OCI-LY7 (cell line): ENCODE results near the gene MYO18A. TPM values are rescaled to one million over a fixed set of nuclear protein-coding genes. Genes with fewer than 3 reads are reported as not detected.

ENCODE experiments used
- BruUV-seq: library from RNA; stranded (reverse); fragments of 400-500 nt; replicated peaks from 2 replicates; lab custom pipeline; 2021; lab: Mats Ljungman, UMichigan
- CTCF ChIA-PET: fragments of 300-600 bp; sonication (Branson Sonifier 250); formaldehyde crosslinking; loops from one replicate; lab custom pipeline; 2022; ENCODE audit warnings: antibody characterized with exemption; ENCODE audit not compliant: unreplicated experiment; lab: Charles Lee
- POLR2A ChIA-PET: fragments of 300-600 bp; sonication (Branson Sonifier 250); formaldehyde crosslinking; loops from one replicate; lab custom pipeline; 2022; ENCODE audit warnings: antibody characterized with exemption; lab: Charles Lee
- DNase-seq: peaks from one replicate; pipeline ENCODE4 v3.0.0-alpha.2; 2015; ENCODE audit warnings: low spot score
- H2AFZ ChIP-seq: fragments of 200-600 bp; sonication (generic), shearing (Covaris generic); 2 replicates; pipeline ENCODE4 v1.6.1; 2014; ENCODE audit warnings: mild to moderate bottlenecking, antibody characterized with exemption, low read length, moderate library complexity
- H3K27ac ChIP-seq: fragments of 200-600 bp; sonication (generic); 2 replicates; pipeline ENCODE4 v1.5.1; 2014; ENCODE audit warnings: mixed run types, low read depth, mild to moderate bottlenecking, moderate library complexity, low read length, inconsistent platforms; ENCODE audit not compliant: poor library complexity, severe bottlenecking
- H3K36me3 ChIP-seq: fragments of 200-600 bp; sonication (generic); 2 replicates; pipeline ENCODE4 v1.6.1; 2014; ENCODE audit warnings: mild to moderate bottlenecking, antibody characterized with exemption, low read length, moderate library complexity, mixed read lengths; ENCODE audit not compliant: insufficient read depth
- H3K4me1 ChIP-seq: fragments of 200-600 bp; sonication (generic); 2 replicates; pipeline ENCODE4 v1.5.1; 2014; ENCODE audit warnings: mild to moderate bottlenecking, low read length; ENCODE audit not compliant: insufficient read depth, poor library complexity, severe bottlenecking
- H3K4me2 ChIP-seq: fragments of 200-600 bp; sonication (generic); 2 replicates; pipeline ENCODE4 v1.6.1; 2014; ENCODE audit warnings: mild to moderate bottlenecking, low read length
- H3K4me3 ChIP-seq: fragments of 200-600 bp; sonication (generic); 2 replicates; pipeline ENCODE4 v1.5.1; 2014; ENCODE audit warnings: mild to moderate bottlenecking, low read depth, low read length; ENCODE audit not compliant: poor library complexity, severe bottlenecking
- H3K79me2 ChIP-seq: fragments of 200-600 bp; sonication (generic); 2 replicates; pipeline ENCODE4 v1.6.1; 2016; ENCODE audit warnings: low read depth, mild to moderate bottlenecking, low read length, moderate library complexity, mixed read lengths; ENCODE audit not compliant: insufficient read depth
- H3K9me2 ChIP-seq: fragments of 200-600 bp; sonication (generic); 2 replicates; pipeline ENCODE4 v1.6.1; 2016; ENCODE audit warnings: mild to moderate bottlenecking, low read length, mixed read lengths; ENCODE audit not compliant: insufficient read depth
- H3K9me3 ChIP-seq: fragments of 200-600 bp; sonication (generic); 2 replicates; pipeline ENCODE4 v1.6.1; 2014; ENCODE audit warnings: mild to moderate bottlenecking, mixed run types, low read length, mixed read lengths
- H4K20me1 ChIP-seq: fragments of 200-600 bp; sonication (generic); 2 replicates; pipeline ENCODE4 v1.6.1; 2014; ENCODE audit warnings: mild to moderate bottlenecking, antibody characterized with exemption, low read length, moderate library complexity, mixed read lengths; ENCODE audit not compliant: insufficient read depth
- CTCF ChIP-seq: fragments of 200-600 bp; sonication (generic); conservative IDR thresholded peaks from 2 replicates; pipeline ENCODE4 v1.5.1; 2014; ENCODE audit warnings: mild to moderate bottlenecking, antibody characterized with exemption, low read length, moderate library complexity, mixed read lengths
- EZH2phosphoT487 ChIP-seq: fragments of 200-600 bp; sonication (generic); IDR thresholded peaks from 2 replicates; pipeline ENCODE4 v1.6.1; 2018; ENCODE audit warnings: low read depth, borderline replicate concordance, mild to moderate bottlenecking, mixed run types, antibody characterized with exemption, low read length, moderate library complexity, mixed read lengths
- intact Hi-C: fragments of 100-400 bp; cut with micrococcal nuclease; formaldehyde crosslinking; loops from one replicate; pipeline ENCODE4 v1.10.0; 2022; ENCODE audit not compliant: unreplicated experiment
- total RNA-seq, 2 experiments: library from RNA; depleted of rRNA in 1 of 2; stranded (reverse); fragments of >200 nt in 1 of 2; shearing (Covaris generic) in 1 of 2; gene quantifications; 2 replicates each; pipeline ENCODE4 v1.2.3, GENCODE V29; 2014 to 2022

The MYO18A gene
- total RNA-seq, 2 experiments from 2014 or later = 124 to 128 TPM

- BruUV-seq = no TSS peak
- H3K27ac ChIP-seq = no peak overlapping the region
- no peaks in the 10 kb centered on the region for H3K9me3 ChIP-seq
- H3K4me2 ChIP-seq = no peak overlapping the region
- TF ChIP-seq EZH2phosphoT487 (no peak), CTCF (no peak)
- H3K36me3 ChIP-seq = no peaks in the 10 kb centered on the region
- no peak overlapping the region for H3K4me3 ChIP-seq
- no peak overlapping the region for H2AFZ ChIP-seq
- peaks cover 22% of the 10 kb centered on the region for H3K4me1 ChIP-seq
- no peaks in the 10 kb centered on the region for H4K20me1 ChIP-seq
- no peaks in the 10 kb centered on the region for H3K9me2 ChIP-seq
- CTCF ChIA-PET = no interaction called here
- intact Hi-C loops = no loop called here
- POLR2A ChIA-PET = interaction anchor here (0.6 to 0.7 kb wide), 2 partner anchors 28 to 308 kb away, joined by 3 to 5 read pairs; no protein-coding TSS in a partner anchor
- no peak for DNase-seq
- no peaks in the 10 kb centered on the region for H3K79me2 ChIP-seq
Measured at GRCh38 chr17:29045734-29046472, 134.3 kb downstream of the MYO18A start.

GRCh38 chr17:29045026-29045425 lies 135.2 kb downstream of the MYO18A start:
- ChIA-PET POLR2A (interaction anchor here (0.7 kb wide), 1 partner anchor 27 kb away, joined by 3 read pairs; no protein-coding TSS in a partner anchor), CTCF (no interaction called here)
- Histone ChIP-seq H4K20me1 (no peaks in the 10 kb centered on the region), H3K79me2 (no peaks in the 10 kb centered on the region), H3K4me3 (no peak overlapping the region), H3K4me2 (no peak overlapping the region), H3K9me2 (no peaks in the 10 kb centered on the region), H3K9me3 (no peaks in the 10 kb centered on the region), H3K4me1 (peaks cover 22% of the 10 kb centered on the region), H3K27ac (no peak overlapping the region), H2AFZ (no peak overlapping the region), H3K36me3 (no peaks in the 10 kb centered on the region)
- DNase-seq = no peak
- intact Hi-C loops = no loop called here
- TF ChIP-seq CTCF = no peak
- no peak for TF ChIP-seq EZH2phosphoT487
- no TSS peak for BruUV-seq

GRCh38 chr17:29043539-29044145 lies 136.6 kb downstream of the MYO18A start:
- no peaks in the 10 kb centered on the region for H3K9me3 ChIP-seq
- peaks cover 22% of the 10 kb centered on the region for H3K4me1 ChIP-seq
- BruUV-seq = no TSS peak
- H3K27ac ChIP-seq = no peak overlapping the region
- POLR2A ChIA-PET = interaction anchor here (0.6 to 0.7 kb wide), 2 partner anchors 9 to 29 kb away, joined by 3 read pairs; no protein-coding TSS in a partner anchor
- CTCF ChIA-PET = no interaction called here
- DNase-seq = no peak
- H3K4me2 ChIP-seq = no peak overlapping the region
- H4K20me1 ChIP-seq = no peaks in the 10 kb centered on the region
- intact Hi-C loops = no loop called here
- H3K36me3 ChIP-seq = no peaks in the 10 kb centered on the region
- TF ChIP-seq CTCF (no peak), EZH2phosphoT487 (no peak)
- no peak overlapping the region for H3K4me3 ChIP-seq
- H3K9me2 ChIP-seq = no peaks in the 10 kb centered on the region
- no peaks in the 10 kb centered on the region for H3K79me2 ChIP-seq
- H2AFZ ChIP-seq = no peak overlapping the region
